ENCODE data around the gene ZNF790. TPM values are rescaled to one million over a fixed set of nuclear protein-coding genes. Genes with fewer than 3 reads are reported as not detected.

ZNF790 gene
- 1 to 10 TPM; 7.1 to 8.8 TPM for total RNA-seq

GRCh38 chr19:36837906-36838783, at the start of gene ZNF790:
Gene ZNF790 (minus strand): TSS chr19:36838387. CDS start chr19:36825619, 12,768 bp downstream.
- intact Hi-C loops (cut with DNase I, micrococcal nuclease), result loop anchor here (1.0 to 5.0 kb wide), 13 partner anchors 12 to 819 kb away; partner anchors contain the start of genes ZNF345 (in 2 of the 2), ZNF569 (in 2 of the 2), ZNF570 (in 2 of the 2) and ZFP14 (in 1 of the 2)
- CTCF ChIA-PET, result interaction anchor here (0.7 to 3.5 kb wide), 2 partner anchors 12 to 736 kb away, joined by 3 to 19 read pairs; partner anchors contain the start of gene ZNF345
- peak within 1 kb of the TSS; percentile 72 for H3K27ac Mint-ChIP-seq

GRCh38 chr19:36876993-36877938, 39.1 kb upstream of the ZNF790 start:
- intact Hi-C loops (cut with DNase I, micrococcal nuclease), result no loop called here
- Mint-ChIP-seq H3K27ac (no peak overlapping the region), H3K4me1 (no peaks in the 10 kb centered on the region), H3K36me3 (ENCODE audit: low read depth) (peaks cover 68% of the 10 kb centered on the region), H3K4me3 (no peak overlapping the region), H3K27me3 (no peaks in the 10 kb centered on the region), H3K9me3 (ENCODE audit: low read depth) (peaks cover 53% of the 10 kb centered on the region)
- POLR2A ChIA-PET, result no interaction called here
- no peak for ATAC-seq
- CTCF ChIA-PET, result no interaction called here
- DNase-seq, result no peak

More at GRCh38 chr19:36837906-36838783, at the start of gene ZNF790:
- peaks cover 2% of the 10 kb centered on the region for H3K4me1 Mint-ChIP-seq
- H3K9me3 Mint-ChIP-seq (ENCODE audit: low read depth), result peaks cover 27% of the 10 kb centered on the region
- peak; percentile 97 for ATAC-seq
- POLR2A ChIA-PET, result interaction anchor here (0.6 to 4.0 kb wide), 3 partner anchors 12 to 461 kb away, joined by 3 to 53 read pairs (median 4); partner anchors contain the start of gene ZNF345
- H3K27me3 Mint-ChIP-seq, result no peaks in the 10 kb centered on the region
- peak; percentile 92 for DNase-seq
- no peak within 1 kb of the TSS for H3K4me3 Mint-ChIP-seq
- H3K36me3 Mint-ChIP-seq (ENCODE audit: low read depth), result peaks cover 50% of the 10 kb centered on the region

GRCh38 chr19:36851898-36852297, 13.7 kb upstream of the ZNF790 start:
- Mint-ChIP-seq H3K4me1 (peaks cover 10% of the 10 kb centered on the region), H3K9me3 (ENCODE audit: low read depth) (peaks cover 17% of the 10 kb centered on the region), H3K27ac (no peak overlapping the region), H3K36me3 (ENCODE audit: low read depth) (peaks cover 53% of the 10 kb centered on the region), H3K27me3 (no peaks in the 10 kb centered on the region), H3K4me3 (no peak overlapping the region)
- no peak for ATAC-seq
- no peak for DNase-seq
- ChIA-PET POLR2A (no interaction called here), CTCF (no interaction called here)
- intact Hi-C loops (cut with DNase I, micrococcal nuclease), result loop anchor here in 1 of 2 experiments (1.0 to 2.0 kb wide), 3 partner anchors 367 to 803 kb away; partner anchors contain the start of genes POLR2I, TBCB, ZFP30 and ZNF383

- H3K27ac Mint-ChIP-seq, result no peak within 1 kb of the TSS
- CTCF ChIA-PET, result interaction anchor here (0.5 to 3.4 kb wide), 7 partner anchors 9 to 1524 kb away, joined by 3 to 19 read pairs (median 3); partner anchors contain the start of genes PSMD8, ZNF383 and ZNF790
- H3K27me3 Mint-ChIP-seq, result no peaks in the 10 kb centered on the region
- ATAC-seq (peak; percentile 82), DNase-seq (peak; percentile 91)
- H3K36me3 Mint-ChIP-seq (ENCODE audit: low read depth), result peaks cover 55% of the 10 kb centered on the region
- H3K4me3 Mint-ChIP-seq, result no peak within 1 kb of the TSS
- H3K9me3 Mint-ChIP-seq (ENCODE audit: low read depth), result peaks cover 16% of the 10 kb centered on the region
- peaks cover 10% of the 10 kb centered on the region for H3K4me1 Mint-ChIP-seq
- intact Hi-C loops (cut with DNase I, micrococcal nuclease), result loop anchor here (1.0 to 2.0 kb wide), 20 partner anchors 12 to 804 kb away; partner anchors contain the start of genes ZNF260 (in 2 of the 2), ZNF567 (in 2 of the 2), ZNF568 (in 2 of the 2) and ZNF790 (in 2 of the 2)
- POLR2A ChIA-PET, result interaction anchor here (0.5 to 3.6 kb wide), 16 partner anchors 13 to 1198 kb away, joined by 3 to 53 read pairs (median 4); partner anchors contain the start of genes ZNF146, ZNF260, ZNF420 and ZNF461
Measured at GRCh38 chr19:36850559-36851442, 12.6 kb upstream of the ZNF790 start, which contains the start of gene ZNF345. Gene ZNF345 (plus strand): TSS chr19:36850876. CDS start chr19:36876831, 25,955 bp downstream.

- peak; percentile 91 for ATAC-seq
- Mint-ChIP-seq H3K4me3 (no peak overlapping the region), H3K36me3 (ENCODE audit: low read depth) (peaks cover 58% of the 10 kb centered on the region), H3K27ac (no peak overlapping the region), H3K27me3 (no peaks in the 10 kb centered on the region), H3K9me3 (ENCODE audit: low read depth) (peaks cover 14% of the 10 kb centered on the region), H3K4me1 (peaks cover 10% of the 10 kb centered on the region)
- intact Hi-C loops (cut with DNase I, micrococcal nuclease), result loop anchor here (1.0 to 5.0 kb wide), 20 partner anchors 12 to 1467 kb away; partner anchors contain the start of genes ZNF260 (in 2 of the 2), ZNF567 (in 2 of the 2), ZNF568 (in 2 of the 2) and ZNF790 (in 2 of the 2)
- ChIA-PET CTCF (interaction anchor here (0.5 to 3.4 kb wide), 6 partner anchors 8 to 1524 kb away, joined by 3 to 19 read pairs (median 4); partner anchors contain the start of genes PSMD8, ZNF383, ZNF540 and ZNF571), POLR2A (interaction anchor here (0.5 to 3.6 kb wide), 18 partner anchors 12 to 1199 kb away, joined by 3 to 53 read pairs (median 4); partner anchors contain the start of genes ZNF146, ZNF260, ZNF420 and ZNF461)
- DNase-seq, result peak; percentile 94
Measured at GRCh38 chr19:36849701-36850558, 11.7 kb upstream of the ZNF790 start.

GRCh38 chr19:36847968-36848367, 9.8 kb upstream of the ZNF790 start:
- H3K27ac Mint-ChIP-seq, result no peak overlapping the region
- peaks cover 57% of the 10 kb centered on the region for H3K36me3 Mint-ChIP-seq (ENCODE audit: low read depth)
- H3K9me3 Mint-ChIP-seq (ENCODE audit: low read depth), result peaks cover 9% of the 10 kb centered on the region
- H3K27me3 Mint-ChIP-seq, result no peaks in the 10 kb centered on the region
- peaks cover 6% of the 10 kb centered on the region for H3K4me1 Mint-ChIP-seq
- intact Hi-C loops (cut with DNase I, micrococcal nuclease), result loop anchor here in 1 of 2 experiments (5.0 kb wide), 1 partner anchor 1469 kb away; the partner anchor contains the start of genes KCNK6 and YIF1B
- ChIA-PET CTCF (no interaction called here), POLR2A (interaction anchor here (3.6 kb wide), 1 partner anchor 10 kb away, joined by 53 read pairs; the partner anchor contains the start of gene ZNF790)
- no peak overlapping the region for H3K4me3 Mint-ChIP-seq
- no peak for DNase-seq
- no peak for ATAC-seq

GRCh38 chr19:36838784-36839324, 667 bp upstream of the ZNF790 start:
- no peak for DNase-seq
- Mint-ChIP-seq H3K4me3 (no peak overlapping the region), H3K27ac (peak overlapping the region; percentile 72), H3K4me1 (peaks cover 2% of the 10 kb centered on the region), H3K36me3 (ENCODE audit: low read depth) (peaks cover 48% of the 10 kb centered on the region), H3K27me3 (no peaks in the 10 kb centered on the region), H3K9me3 (ENCODE audit: low read depth) (peaks cover 21% of the 10 kb centered on the region)
- ChIA-PET CTCF (interaction anchor here (3.5 kb wide), 1 partner anchor 11 kb away, joined by 19 read pairs; the partner anchor contains the start of gene ZNF345), POLR2A (interaction anchor here (4.0 kb wide), 1 partner anchor 11 kb away, joined by 53 read pairs; the partner anchor contains the start of gene ZNF345)
- intact Hi-C loops (cut with DNase I, micrococcal nuclease), result loop anchor here (1.0 to 5.0 kb wide), 13 partner anchors 11 to 818 kb away; partner anchors contain the start of genes ZNF345 (in 2 of the 2), ZNF569 (in 2 of the 2), ZNF570 (in 2 of the 2) and ZFP14 (in 1 of the 2)
- no peak for ATAC-seq

DNA sequence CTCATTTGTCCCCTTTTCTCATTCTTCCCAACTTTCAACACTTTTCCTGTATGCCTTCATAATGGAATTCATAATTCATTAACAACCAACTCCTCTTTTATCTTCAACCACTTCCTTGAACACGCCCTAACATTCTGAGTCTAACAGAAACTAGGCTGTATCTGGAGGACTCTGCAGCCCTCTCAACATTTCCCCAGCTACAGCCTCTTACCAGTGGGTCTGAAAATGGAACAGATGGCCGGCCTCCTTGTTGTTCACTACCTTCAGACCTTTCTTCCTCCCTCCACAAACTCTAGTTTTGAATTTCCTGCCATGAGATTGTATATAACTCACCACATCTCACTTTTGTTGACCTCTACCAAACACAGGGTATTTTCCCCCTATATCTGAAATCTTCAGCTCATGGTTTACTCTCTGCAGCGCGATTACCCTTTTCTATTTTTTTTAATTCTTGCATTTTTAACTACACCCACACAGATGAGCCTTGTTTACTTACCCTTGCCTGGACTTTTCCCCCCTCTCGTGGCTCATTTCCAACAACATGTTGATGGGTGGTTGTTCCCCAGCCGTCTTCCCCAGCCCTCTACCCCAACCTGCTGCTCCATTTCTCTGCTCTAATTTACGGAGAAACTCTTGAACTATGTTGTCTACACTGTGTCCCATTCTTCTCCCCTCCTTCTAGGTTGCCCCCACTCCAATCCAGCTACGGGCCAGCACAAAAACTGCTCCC, 846 bp downstream of the ZNF790 start:
- ATAC-seq, result no peak
- H3K36me3 Mint-ChIP-seq (ENCODE audit: low read depth), result peaks cover 51% of the 10 kb centered on the region

More for the DNA sequence above, 846 bp downstream of the ZNF790 start:
- Mint-ChIP-seq H3K4me1 (peaks cover 2% of the 10 kb centered on the region), H3K9me3 (ENCODE audit: low read depth) (peaks cover 29% of the 10 kb centered on the region), H3K4me3 (no peak overlapping the region), H3K27ac (no peak overlapping the region), H3K27me3 (no peaks in the 10 kb centered on the region)
- intact Hi-C loops (cut with DNase I, micrococcal nuclease), result loop anchor here (5.0 kb wide), 4 partner anchors 380 to 820 kb away; partner anchors contain the start of genes ZNF569 (in 2 of the 2), ZNF570 (in 2 of the 2), ZFP30 (in 1 of the 2) and ZNF383 (in 1 of the 2)
- POLR2A ChIA-PET, result interaction anchor here (0.6 to 4.0 kb wide), 3 partner anchors 12 to 460 kb away, joined by 3 to 53 read pairs (median 4); partner anchors contain the start of gene ZNF345
- CTCF ChIA-PET, result interaction anchor here (0.7 to 3.5 kb wide), 2 partner anchors 13 to 735 kb away, joined by 3 to 19 read pairs; partner anchors contain the start of gene ZNF345
- DNase-seq, result peak; percentile 17
